Measurements from ENCODE around the gene ING5. TPM values are rescaled to one million over a fixed set of nuclear protein-coding genes. Genes with fewer than 3 reads are reported as not detected.

The ING5 gene
- total RNA-seq, 1 donor from 2014 or later: 38.3 TPM

- no peak for TF ChIP-seq CTCF (IDR thresholded peaks at IDR 0.05; ENCODE audit: partially characterized antibody, unreplicated experiment)
- Mint-ChIP-seq H3K9me3 (ENCODE audit: unreplicated experiment) (no peaks in the 10 kb centered on the region), H3K4me1 (ENCODE audit: low read depth, unreplicated experiment) (peaks cover 2% of the 10 kb centered on the region), H3K27ac (ENCODE audit: unreplicated experiment) (no peak overlapping the region), H3K27me3 (ENCODE audit: unreplicated experiment) (peaks cover 4% of the 10 kb centered on the region), H3K36me3 (ENCODE audit: unreplicated experiment) (no peaks in the 10 kb centered on the region), H3K4me3 (ENCODE audit: unreplicated experiment) (no peak overlapping the region)
- peak; percentile 20 for DNase-seq
Measured at GRCh38 chr2:241774419-241775222, 72.8 kb downstream of the ING5 start.

GRCh38 chr2:241775223-241776177, 73.7 kb downstream of the ING5 start:
- H3K27ac Mint-ChIP-seq (ENCODE audit: unreplicated experiment): no peak overlapping the region

GRCh38 chr2:241776336-241777169, 74.7 kb downstream of the ING5 start, which contains the start of gene GAL3ST2:
TSS of gene GAL3ST2 (plus strand) at chr2:241776822. CDS start at chr2:241776956, 134 bp downstream.
- Mint-ChIP-seq H3K4me1 (ENCODE audit: low read depth, unreplicated experiment) (no peaks in the 10 kb centered on the region), H3K36me3 (ENCODE audit: unreplicated experiment) (peaks cover 4% of the 10 kb centered on the region)

More at GRCh38 chr2:241775223-241776177, 73.7 kb downstream of the ING5 start:
- DNase-seq: no peak
- TF ChIP-seq CTCF (IDR thresholded peaks at IDR 0.05; ENCODE audit: partially characterized antibody, unreplicated experiment): no peak
- Mint-ChIP-seq H3K27me3 (ENCODE audit: unreplicated experiment) (peaks cover 4% of the 10 kb centered on the region), H3K4me3 (ENCODE audit: unreplicated experiment) (no peak overlapping the region), H3K36me3 (ENCODE audit: unreplicated experiment) (no peaks in the 10 kb centered on the region), H3K9me3 (ENCODE audit: unreplicated experiment) (no peaks in the 10 kb centered on the region), H3K4me1 (ENCODE audit: low read depth, unreplicated experiment) (peaks cover 2% of the 10 kb centered on the region)

GRCh38 chr2:241777170-241777685, 75.4 kb downstream of the ING5 start:
- Mint-ChIP-seq H3K4me3 (ENCODE audit: unreplicated experiment) (no peak overlapping the region), H3K9me3 (ENCODE audit: unreplicated experiment) (no peaks in the 10 kb centered on the region), H3K27me3 (ENCODE audit: unreplicated experiment) (peaks cover 4% of the 10 kb centered on the region), H3K4me1 (ENCODE audit: low read depth, unreplicated experiment) (no peaks in the 10 kb centered on the region), H3K36me3 (ENCODE audit: unreplicated experiment) (peaks cover 4% of the 10 kb centered on the region), H3K27ac (ENCODE audit: unreplicated experiment) (no peak overlapping the region)
- TF ChIP-seq CTCF (IDR thresholded peaks at IDR 0.05; ENCODE audit: partially characterized antibody, unreplicated experiment): no peak
- no peak for DNase-seq

More at GRCh38 chr2:241776336-241777169, 74.7 kb downstream of the ING5 start, which contains the start of gene GAL3ST2:
- DNase-seq: no peak
- TF ChIP-seq CTCF (IDR thresholded peaks at IDR 0.05; ENCODE audit: partially characterized antibody, unreplicated experiment): no peak
- H3K4me3 Mint-ChIP-seq (ENCODE audit: unreplicated experiment): no peak within 1 kb of the TSS
- H3K9me3 Mint-ChIP-seq (ENCODE audit: unreplicated experiment): no peaks in the 10 kb centered on the region
- H3K27ac Mint-ChIP-seq (ENCODE audit: unreplicated experiment): no peak within 1 kb of the TSS
- peaks cover 4% of the 10 kb centered on the region for H3K27me3 Mint-ChIP-seq (ENCODE audit: unreplicated experiment)

All from glutamatergic neuron (in vitro differentiated cells).